ENCODE data around the gene CD1E.
"Not testable (repeated sequence)": the region's sequence is repeated elsewhere in the genome, so short reads cannot be mapped to it uniquely, and the experiment has no call there.

The CD1E gene

DNA sequence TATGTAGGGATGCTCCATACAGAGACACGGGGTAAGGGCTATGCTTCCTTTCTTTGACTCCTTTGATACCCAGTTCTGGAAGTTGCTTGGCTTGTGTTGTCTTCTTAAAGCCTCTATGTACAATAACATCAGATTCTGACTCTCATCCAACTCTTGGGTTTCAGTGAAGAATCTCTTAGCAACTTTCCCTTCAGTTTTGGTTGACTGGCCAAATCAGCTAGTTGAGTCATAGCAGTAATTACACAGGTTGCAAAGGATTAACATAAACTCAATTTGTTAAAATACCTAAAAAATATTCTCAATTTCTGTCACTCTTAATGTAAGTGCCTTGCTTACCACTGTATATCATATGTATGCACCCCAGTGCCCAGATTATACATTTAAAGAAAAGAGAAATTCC is 9.2 kb downstream of the CD1E start:
- no peak for DNase-seq (ENCODE audit: low spot score)

DNA sequence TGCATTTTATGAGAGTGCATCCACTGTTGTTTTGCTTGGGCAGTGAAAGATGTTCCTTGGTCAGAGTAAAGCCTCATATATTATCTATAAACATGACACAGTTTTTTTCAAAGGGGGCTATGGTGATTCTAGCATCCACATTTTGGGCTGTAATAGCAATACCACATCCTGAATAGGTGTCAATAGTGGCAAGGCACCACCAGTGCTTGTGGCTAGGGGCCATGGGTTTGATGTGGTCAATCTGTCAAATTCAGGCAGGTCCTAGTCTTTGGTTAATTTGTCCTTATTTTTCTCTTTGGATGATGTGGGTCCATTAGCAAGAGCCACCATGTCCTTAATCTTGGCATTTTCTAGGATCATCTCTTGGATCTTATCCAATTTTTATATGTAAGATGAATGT is 13.1 kb downstream of the CD1E start:
- no peak for DNase-seq (ENCODE audit: low spot score)

DNA sequence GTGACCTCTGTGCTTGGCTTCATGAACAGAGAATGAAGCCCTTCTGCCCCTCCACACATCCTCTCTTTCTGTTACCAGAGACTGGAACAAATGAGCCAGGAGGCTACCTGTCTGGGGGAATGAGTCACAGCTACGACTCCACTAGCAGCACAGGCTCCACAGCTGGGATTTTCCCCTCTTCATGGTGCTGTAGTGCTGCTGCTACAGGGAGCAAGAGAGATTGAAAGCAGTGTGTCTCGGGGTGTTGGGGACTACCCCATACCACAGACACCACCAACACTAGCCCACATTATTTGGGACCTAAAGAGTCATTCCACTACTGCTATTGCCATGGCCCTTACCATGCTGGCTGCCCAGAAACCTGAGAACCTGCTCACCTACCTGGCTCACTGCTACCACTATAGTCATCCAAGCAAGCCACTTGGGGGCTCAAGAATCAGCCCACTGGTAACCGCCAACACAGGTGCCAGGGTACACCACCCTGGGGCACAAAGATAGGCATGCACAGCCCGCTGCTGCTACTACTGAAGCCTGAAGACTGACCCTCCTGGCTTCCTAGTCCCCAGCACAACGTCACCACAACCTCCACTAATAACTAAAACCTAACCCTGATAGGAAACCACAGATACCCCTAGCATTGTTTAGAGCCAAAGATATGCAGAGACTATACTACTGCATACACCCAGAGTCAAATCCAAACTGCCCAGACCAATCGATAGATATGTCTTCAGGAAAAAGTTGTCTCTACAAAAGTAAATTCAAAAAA is 17.7 kb downstream of the CD1E start:
- DNase-seq (ENCODE audit: low spot score): no peak

DNA sequence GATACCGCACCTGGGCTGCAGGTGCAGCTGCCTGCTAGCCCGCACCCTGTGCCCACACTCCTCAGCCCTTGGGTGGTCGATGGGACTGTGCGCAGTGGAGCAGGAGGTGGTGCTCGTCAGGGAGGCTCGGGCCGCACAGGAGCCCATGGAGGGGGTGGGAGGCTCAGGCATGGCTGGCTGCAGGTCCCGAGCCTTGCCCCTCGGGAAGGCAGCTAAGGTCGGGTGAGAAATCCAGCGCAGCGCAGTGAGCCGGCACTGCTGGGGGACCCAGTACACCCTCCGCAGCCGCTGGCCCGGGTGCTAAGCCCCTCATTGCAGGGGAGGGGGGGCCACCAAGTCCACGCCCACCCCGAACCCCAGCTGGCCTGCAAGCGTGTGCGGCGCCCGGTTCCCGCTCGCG is 20.4 kb downstream of the CD1E start:
- DNase-seq (ENCODE audit: low spot score): not testable (repeated sequence)

DNA sequence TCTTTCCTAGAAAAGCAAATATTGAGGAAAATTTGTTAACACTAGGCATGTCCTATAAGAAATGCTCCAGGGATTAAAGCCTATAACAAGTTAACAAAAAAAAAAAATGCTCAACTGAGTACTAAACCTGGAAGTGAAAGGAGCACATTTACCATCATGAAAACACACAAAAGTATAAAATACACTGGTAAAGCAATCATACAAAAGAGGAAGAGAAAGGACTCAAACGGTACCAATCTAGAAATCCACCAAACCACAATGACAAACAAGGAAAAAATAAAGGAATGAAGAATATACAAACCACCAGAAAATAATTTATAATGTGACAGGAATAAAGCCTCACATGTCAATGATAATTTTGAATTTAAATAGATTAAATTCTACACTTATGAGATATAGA is 21.2 kb downstream of the CD1E start:
- no peak for DNase-seq (ENCODE audit: low spot score)

DNA sequence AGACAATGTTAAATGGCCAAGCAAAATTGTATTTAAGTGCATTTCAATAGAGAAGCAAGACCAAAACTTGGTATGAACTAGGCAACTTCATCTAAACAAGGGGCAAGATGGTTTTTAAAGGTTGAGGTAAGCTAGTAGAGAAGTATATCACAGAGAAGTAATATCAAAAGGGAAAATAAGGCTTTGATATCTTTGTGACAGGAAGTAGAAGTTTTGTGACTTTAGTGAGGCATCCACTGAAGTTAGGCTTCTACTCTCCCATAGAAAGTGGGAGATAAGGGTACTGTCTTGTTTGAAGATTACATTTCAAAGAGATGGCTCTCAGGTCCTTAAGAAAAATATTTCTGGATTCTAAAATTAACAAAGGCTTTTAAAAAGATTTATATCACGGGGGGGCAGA is 36.6 kb downstream of the CD1E start:
- DNase-seq (ENCODE audit: low spot score): no peak

DNA sequence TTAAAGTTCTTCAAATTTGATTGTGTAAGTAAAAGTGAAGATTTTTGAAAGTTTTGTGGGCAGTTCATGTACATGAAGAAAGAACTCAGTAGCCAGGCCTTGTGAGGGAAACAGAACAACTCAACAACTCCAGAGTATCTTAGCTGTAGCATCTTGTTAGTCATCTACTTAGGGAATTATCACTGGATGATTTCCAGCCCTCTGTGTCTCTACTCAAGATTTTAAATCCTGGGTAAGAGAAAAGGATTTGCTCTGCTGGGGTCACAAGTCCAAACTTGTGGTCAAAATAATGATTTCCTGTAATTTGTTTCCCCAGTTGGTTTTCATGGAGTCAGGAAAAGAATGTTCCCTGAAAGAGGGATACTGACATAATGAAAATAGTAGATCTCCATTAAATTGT is 37.4 kb downstream of the CD1E start:
- DNase-seq (ENCODE audit: low spot score): no peak

DNA sequence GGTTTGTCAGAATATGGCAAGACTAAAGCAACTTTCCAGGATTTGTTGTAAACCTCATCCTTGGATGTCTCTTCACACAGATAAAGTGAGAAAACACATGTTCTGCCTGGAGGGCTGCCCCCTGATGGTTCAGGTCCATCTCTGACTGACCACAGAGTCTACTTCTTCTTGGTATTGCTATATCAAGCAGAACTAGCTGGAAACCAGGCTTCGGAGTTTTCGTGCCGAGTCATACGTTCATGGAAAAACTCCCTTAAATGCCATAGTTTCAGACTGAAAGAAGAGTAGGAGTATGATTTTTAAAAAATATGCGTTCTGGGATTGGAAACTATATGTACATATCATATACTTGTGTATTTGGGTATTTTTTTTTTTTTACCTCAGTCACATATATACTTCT is 39.8 kb downstream of the CD1E start:
- DNase-seq (ENCODE audit: low spot score): no peak

DNA sequence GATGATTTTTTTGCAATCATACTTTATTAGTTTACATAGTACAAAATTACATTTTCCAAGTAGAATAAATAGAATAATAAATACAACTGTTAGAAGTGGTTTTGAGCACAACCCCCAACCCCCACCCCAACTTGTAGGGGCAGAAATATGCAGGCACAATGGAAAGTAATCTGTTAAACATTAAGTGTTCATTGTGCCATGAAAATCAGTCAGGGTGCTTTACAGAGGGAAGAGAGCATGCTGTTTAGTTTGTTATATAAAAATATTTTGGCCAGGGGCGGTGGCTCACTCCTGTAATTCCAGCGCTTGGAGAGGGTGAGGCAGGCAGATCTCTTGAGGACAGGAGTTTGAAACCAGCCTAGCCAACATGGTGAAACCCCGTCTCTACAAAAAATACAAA is 43.0 kb downstream of the CD1E start:
- DNase-seq (ENCODE audit: low spot score): no peak

DNA sequence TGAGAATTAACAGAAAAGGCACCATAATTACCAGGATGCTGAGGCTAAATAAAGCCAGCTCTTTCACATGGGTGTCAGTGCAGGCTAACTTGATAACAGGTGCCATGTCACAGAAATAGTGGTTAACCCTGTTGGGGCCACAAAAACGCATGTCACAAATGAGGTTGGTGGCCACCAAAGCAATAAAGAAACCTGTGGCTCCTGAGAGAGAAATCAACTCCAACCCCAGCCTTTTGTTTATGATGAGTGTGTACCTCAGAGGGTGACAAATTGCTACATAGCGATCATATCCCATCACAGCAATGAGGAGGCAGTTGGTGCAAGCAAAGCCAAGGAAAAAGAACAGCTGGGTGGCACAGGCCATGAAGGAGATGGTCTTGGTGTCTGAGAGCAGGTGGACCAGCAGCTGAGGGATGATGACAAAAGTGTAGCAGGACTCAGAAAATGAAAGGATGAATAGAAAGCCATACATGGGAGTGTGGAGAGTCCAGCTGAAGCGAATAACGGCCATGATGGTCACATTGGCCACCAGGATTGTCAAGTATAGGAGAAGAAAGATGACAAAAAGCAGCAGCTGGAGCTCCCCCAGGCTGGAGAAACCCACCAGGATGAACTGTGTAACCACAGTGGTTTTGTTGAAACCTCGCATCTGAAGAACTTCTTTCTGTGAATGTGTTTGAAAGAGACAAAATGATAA is 45.3 kb downstream of the CD1E start, which contains the start of gene OR10T2:
Gene OR10T2 (minus strand): TSS at position 649 of the 697 bp plus-strand sequence. CDS start 0 bp downstream, at position 649.
- DNase-seq (ENCODE audit: low spot score): no peak

DNA sequence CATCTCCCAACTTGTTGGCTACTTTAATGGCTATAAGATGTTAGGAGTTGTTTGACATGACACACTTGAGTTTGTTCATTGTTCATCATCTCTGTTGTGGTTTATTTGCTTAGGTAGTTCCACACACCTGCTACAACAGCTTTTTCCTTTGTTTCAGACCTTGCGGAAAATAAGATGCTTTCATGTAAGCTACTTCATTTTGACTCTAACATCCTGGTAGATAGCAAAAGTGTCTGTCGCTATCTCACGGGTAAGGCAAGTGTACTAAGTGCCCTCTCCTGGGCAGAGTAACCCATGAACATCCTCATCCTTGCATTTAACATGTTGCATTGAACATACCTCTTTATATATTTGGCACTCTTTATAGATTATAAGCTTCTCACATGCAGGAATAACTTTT is 47.2 kb downstream of the CD1E start:
- no peak for DNase-seq (ENCODE audit: low spot score)

DNA sequence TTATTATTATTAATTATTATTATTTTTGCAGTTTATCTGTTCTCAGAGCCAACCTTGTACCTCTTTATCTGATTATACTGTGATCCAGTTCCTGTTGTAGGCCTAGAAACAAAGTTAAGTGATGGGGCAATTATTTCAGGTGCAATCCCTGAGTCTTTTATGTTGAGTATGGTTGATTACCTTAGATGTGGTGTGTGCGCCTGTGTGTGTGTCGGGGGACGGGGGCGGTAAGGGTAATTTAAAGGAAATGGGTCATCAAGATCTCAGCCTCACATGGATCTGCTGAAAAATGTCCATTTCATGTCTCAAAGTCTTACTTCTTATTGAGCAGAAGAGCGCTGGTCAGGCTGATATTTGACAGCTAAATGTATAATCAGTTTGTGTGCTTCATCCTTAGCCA is 53.4 kb downstream of the CD1E start:
- no peak for DNase-seq (ENCODE audit: low spot score)
